AG09309 (cell line): ENCODE results near the gene ITPR1.

Source experiments
- DNase-seq: peaks from one replicate; pipeline ENCODE4 v3.0.0-alpha.2; 2010; ENCODE audit warnings: low read depth
- H3K4me3 ChIP-seq: 2 replicates; pipeline ENCODE4 v1.5.1; 2011; ENCODE audit warnings: mild to moderate bottlenecking, low read depth, low read length, moderate library complexity; ENCODE audit not compliant: control insufficient read depth
- CTCF ChIP-seq: IDR thresholded peaks from 2 replicates; pipeline ENCODE4 v1.5.1; 2011; ENCODE audit warnings: mild to moderate bottlenecking, low read depth, low read length, inconsistent platforms; ENCODE audit not compliant: insufficient read depth, control insufficient read depth; ENCODE audit errors: missing control alignments

ITPR1 gene

DNA sequence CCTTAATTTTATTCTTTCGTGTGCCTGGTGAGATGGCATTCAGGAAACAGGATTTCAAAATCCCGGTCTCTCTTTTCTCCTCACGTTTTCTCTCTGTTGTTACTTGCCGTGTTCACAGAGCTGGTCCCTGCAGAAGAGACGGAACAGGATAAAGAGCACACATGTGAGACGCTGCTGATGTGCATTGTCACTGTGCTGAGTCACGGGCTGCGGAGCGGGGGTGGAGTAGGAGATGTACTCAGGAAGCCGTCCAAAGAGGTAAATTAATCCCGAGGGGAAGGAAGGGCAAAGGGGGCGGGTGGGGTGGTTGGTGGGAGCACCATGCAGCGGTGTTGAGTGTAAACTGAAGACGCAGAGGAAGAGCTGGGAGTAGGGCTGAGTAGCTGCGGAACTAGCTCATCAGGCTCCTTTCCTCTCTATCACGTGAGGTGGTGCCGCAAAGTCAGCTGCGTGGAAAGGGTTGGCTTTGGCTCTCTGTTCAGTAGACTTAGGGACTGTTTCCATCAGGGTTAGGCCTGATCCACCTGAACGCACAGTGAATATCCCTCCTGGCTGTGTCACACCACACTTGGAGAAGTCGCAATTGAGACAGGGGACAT is 321.3 kb downstream of the ITPR1 start:
- DNase-seq: no peak
- H3K4me3 ChIP-seq: no peak overlapping the region
- TF ChIP-seq CTCF: no peak

GRCh38 chr3:4814904-4815574 is 321.9 kb downstream of the ITPR1 start:
- no peak overlapping the region for H3K4me3 ChIP-seq
- TF ChIP-seq CTCF: no peak
- no peak for DNase-seq

DNA sequence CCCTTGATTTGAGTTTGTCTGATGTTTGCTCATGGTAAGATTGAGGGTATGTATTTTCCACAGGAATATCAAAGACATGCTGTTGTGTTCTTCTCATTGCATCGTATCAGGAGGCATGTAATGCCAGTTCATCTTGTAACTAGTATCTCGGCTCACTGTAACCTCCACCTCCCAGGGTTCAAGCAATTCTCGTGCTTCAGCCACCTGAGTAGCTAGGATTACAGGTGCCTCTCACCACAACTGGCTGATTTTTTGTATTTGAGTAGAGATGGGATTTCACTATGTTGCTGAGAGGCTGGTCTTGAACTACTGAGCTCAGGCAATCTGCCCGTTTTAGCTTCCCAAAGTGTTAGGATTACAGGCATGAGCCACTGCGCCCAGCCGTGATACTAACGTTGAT is 323.2 kb downstream of the ITPR1 start:
- TF ChIP-seq CTCF: no peak
- no peak for DNase-seq
- H3K4me3 ChIP-seq: no peak overlapping the region

DNA sequence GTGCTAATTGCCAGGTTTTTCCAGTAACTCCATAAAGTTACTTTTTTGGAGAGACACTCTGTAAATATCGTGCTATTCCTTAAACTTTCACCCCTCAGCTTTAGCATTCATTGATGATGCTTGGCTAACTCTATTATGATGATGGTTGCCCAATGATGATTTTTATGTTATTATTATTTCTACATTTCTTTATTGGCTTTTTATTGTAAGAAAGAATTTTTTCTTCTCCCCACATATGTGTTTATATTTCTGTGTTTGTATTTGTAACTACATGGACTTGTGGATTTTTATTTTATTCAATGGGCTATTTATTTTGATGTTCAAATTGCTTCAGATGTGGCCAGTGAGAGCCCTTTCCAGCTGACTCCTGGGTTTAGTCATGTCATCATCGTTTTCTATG is 323.6 kb downstream of the ITPR1 start:
- no peak overlapping the region for H3K4me3 ChIP-seq
- DNase-seq: no peak
- no peak for TF ChIP-seq CTCF

DNA sequence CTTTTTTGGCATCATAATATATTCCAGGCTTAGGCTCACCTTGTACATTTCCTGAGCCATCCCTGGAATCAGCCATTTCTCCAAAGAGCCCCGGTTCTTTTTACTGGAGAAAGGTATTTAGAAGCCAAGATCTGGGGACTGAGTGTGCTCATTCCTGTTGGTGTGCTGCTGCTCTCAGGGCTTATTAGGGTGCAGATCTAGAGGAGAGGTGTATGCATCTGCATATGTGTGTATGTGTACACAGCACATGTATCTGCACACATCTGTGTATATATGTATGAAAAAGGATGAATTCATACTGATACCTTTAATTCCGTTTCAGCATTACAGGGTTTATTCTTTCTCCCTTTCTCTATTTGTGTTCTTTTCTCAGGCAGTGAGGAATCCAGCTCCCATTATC is 324.0 kb downstream of the ITPR1 start:
- H3K4me3 ChIP-seq: no peak overlapping the region
- DNase-seq: no peak
- TF ChIP-seq CTCF: no peak

DNA sequence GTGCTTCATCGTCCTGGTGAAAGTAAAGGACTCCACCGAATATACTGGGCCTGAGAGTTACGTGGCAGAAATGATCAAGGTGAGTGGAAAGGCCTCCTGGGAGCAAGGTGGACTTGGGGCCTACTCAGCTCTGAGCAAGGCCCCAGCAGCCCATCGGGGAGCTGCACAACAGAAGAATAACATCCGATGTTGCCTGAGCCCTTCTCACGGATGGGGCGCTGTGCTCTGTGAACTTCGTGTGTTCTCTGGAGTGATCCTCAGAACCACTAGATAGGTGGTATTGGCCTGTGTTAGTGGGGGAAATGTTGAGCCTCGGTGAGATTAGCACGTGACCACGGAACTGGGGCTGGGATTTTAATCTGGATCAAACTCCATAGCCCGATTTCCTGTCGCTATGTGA is 325.0 kb downstream of the ITPR1 start:
- no peak overlapping the region for H3K4me3 ChIP-seq
- DNase-seq: no peak
- TF ChIP-seq CTCF: no peak
